ENCODE results near the gene RAB6B.

- no peak for TF ChIP-seq CTCF (IDR thresholded peaks at IDR 0.05; ENCODE audit: low read depth, low read length)
- no peak for TF ChIP-seq EZH2phosphoT487 (IDR thresholded peaks at IDR 0.05; ENCODE audit: low read depth)
Observed at GRCh38 chr3:133853925-133854227, 41.8 kb downstream of the RAB6B start.

Data from OCI-LY3 (cell line).